Smooth muscle cell (in vitro differentiated cells): ENCODE data around the gene MRPS18A. TPM values are rescaled to one million over a fixed set of nuclear protein-coding genes. Genes with fewer than 3 reads are reported as not detected.

Source experiments
- DNase-seq: peaks from one replicate; lab custom pipeline; 2025; ENCODE audit not compliant: unreplicated experiment; lab: John Stamatoyannopoulos, UW
- H2AFZ ChIP-seq: fragments of 200-600 bp; sonication (generic); 2 replicates; pipeline ENCODE4 v1.6.0; 2016; ENCODE audit warnings: antibody characterized with exemption, low read depth, mild to moderate bottlenecking
- H3F3A ChIP-seq: fragments of 200-600 bp; sonication (generic); 2 replicates; pipeline ENCODE4 v1.6.0; 2017; ENCODE audit warnings: antibody characterized with exemption, low read depth
- H3K27ac ChIP-seq: fragments of 200-600 bp; sonication (generic); 2 replicates; pipeline ENCODE4 v1.5.1; 2016; ENCODE audit warnings: low read depth, mild to moderate bottlenecking
- H3K27me3 ChIP-seq: fragments of 200-600 bp; sonication (generic); 2 replicates; pipeline ENCODE4 v1.6.1; 2016; ENCODE audit warnings: low read depth, mild to moderate bottlenecking
- H3K36me3 ChIP-seq: fragments of 200-600 bp; sonication (generic); 2 replicates; pipeline ENCODE4 v1.5.1; 2016; ENCODE audit warnings: low read depth
- H3K4me1 ChIP-seq: fragments of 200-600 bp; sonication (generic); 2 replicates; pipeline ENCODE4 v1.5.1; 2016; ENCODE audit warnings: low read depth
- H3K4me2 ChIP-seq: fragments of 200-600 bp; sonication (generic); 2 replicates; pipeline ENCODE4 v1.6.0; 2016; ENCODE audit warnings: mild to moderate bottlenecking
- H3K4me3 ChIP-seq: fragments of 200-600 bp; sonication (generic); 2 replicates; pipeline ENCODE4 v1.5.1; 2016; ENCODE audit warnings: mild to moderate bottlenecking
- H3K79me2 ChIP-seq: fragments of 200-600 bp; sonication (generic); 2 replicates; pipeline ENCODE4 v1.6.0; 2016; ENCODE audit warnings: low read depth, mild to moderate bottlenecking
- H3K9ac ChIP-seq: fragments of 200-600 bp; sonication (generic); 2 replicates; pipeline ENCODE4 v1.6.0; 2016; ENCODE audit warnings: low read depth
- H3K9me3 ChIP-seq: fragments of 200-600 bp; sonication (generic); replicated peaks from 2 replicates; pipeline ENCODE4 v1.5.1; 2016; ENCODE audit warnings: low read depth
- H4K20me1 ChIP-seq: fragments of 200-600 bp; sonication (generic); 2 replicates; pipeline ENCODE4 v1.6.0; 2016; ENCODE audit warnings: low read depth
- CTCF ChIP-seq: fragments of 200-600 bp; sonication (generic); IDR thresholded peaks from 2 replicates; pipeline ENCODE4 v1.5.1; 2017; ENCODE audit warnings: borderline replicate concordance, mild to moderate bottlenecking, antibody characterized with exemption; ENCODE audit not compliant: insufficient read depth, poor library complexity, severe bottlenecking
- WGBS: methylation state at CpG from one replicate; pipeline ENCODE4 v1.1.7; 2016; ENCODE audit warnings: low lambda C conversion rate; 5-methylcytosine and 5-hydroxymethylcytosine counted together
- polyA plus RNA-seq: library from polyadenylated mRNA; unstranded; fragments of >200 nt; fragmentation: Nextera tagmentation; extraction: Ambion mirVana; gene quantifications from 2 replicates; pipeline ENCODE4 v1.2.1, GENCODE V29; 2016
- total RNA-seq: library from RNA; depleted of rRNA; stranded (reverse); fragments of >200 nt; gene quantifications from 2 replicates; pipeline ENCODE4 v1.2.3, GENCODE V29; 2014

Gene MRPS18A
- total and polyA plus RNA-seq, 2 experiments from 2014 or later, result 40.4 to 59.9 TPM

- Histone ChIP-seq H3K4me1 (no peaks in the 10 kb centered on the region), H3F3A (no peaks in the 10 kb centered on the region)
- no peak for TF ChIP-seq CTCF
Measured at GRCh38 chr6:43730634-43731033, 43.0 kb upstream of the MRPS18A start.

GRCh38 chr6:43729537-43729936, 41.9 kb upstream of the MRPS18A start:
- no peak for TF ChIP-seq CTCF
- H3F3A ChIP-seq, result no peaks in the 10 kb centered on the region
- no peaks in the 10 kb centered on the region for H3K27me3 ChIP-seq
- H3K4me1 ChIP-seq, result no peaks in the 10 kb centered on the region
- DNase-seq, result no peak
- WGBS, result 96% methylated on average over 6 of the region's 6 CpGs
- H4K20me1 ChIP-seq, result no peaks in the 10 kb centered on the region
- no peak overlapping the region for H3K4me3 ChIP-seq
- H3K79me2 ChIP-seq, result no peaks in the 10 kb centered on the region
- H3K9ac ChIP-seq, result no peak overlapping the region
- no peak overlapping the region for H3K4me2 ChIP-seq
- no peak overlapping the region for H3K27ac ChIP-seq
- no peaks in the 10 kb centered on the region for H3K36me3 ChIP-seq
- H2AFZ ChIP-seq, result no peak overlapping the region
- H3K9me3 ChIP-seq, result no peaks in the 10 kb centered on the region

More at GRCh38 chr6:43730634-43731033, 43.0 kb upstream of the MRPS18A start:
- Histone ChIP-seq H2AFZ (no peak overlapping the region), H4K20me1 (no peaks in the 10 kb centered on the region), H3K9ac (no peak overlapping the region), H3K4me3 (no peak overlapping the region), H3K79me2 (no peaks in the 10 kb centered on the region), H3K27me3 (no peaks in the 10 kb centered on the region), H3K9me3 (no peaks in the 10 kb centered on the region), H3K36me3 (no peaks in the 10 kb centered on the region), H3K4me2 (no peak overlapping the region), H3K27ac (no peak overlapping the region)
- no peak for DNase-seq

- no peaks in the 10 kb centered on the region for H3F3A ChIP-seq
- DNase-seq, result no peak
- H3K36me3 ChIP-seq, result no peaks in the 10 kb centered on the region
- no peak overlapping the region for H3K4me3 ChIP-seq
- H2AFZ ChIP-seq, result no peak overlapping the region
- H3K9ac ChIP-seq, result no peak overlapping the region
- no peak for TF ChIP-seq CTCF
- H3K9me3 ChIP-seq, result no peaks in the 10 kb centered on the region
- WGBS, result 76% methylated on average over 2 of the region's 2 CpGs
- H3K4me2 ChIP-seq, result no peak overlapping the region
- no peak overlapping the region for H3K27ac ChIP-seq
- H3K79me2 ChIP-seq, result no peaks in the 10 kb centered on the region
- H4K20me1 ChIP-seq, result no peaks in the 10 kb centered on the region
- no peaks in the 10 kb centered on the region for H3K27me3 ChIP-seq
- peaks cover 5% of the 10 kb centered on the region for H3K4me1 ChIP-seq
Measured at GRCh38 chr6:43728586-43728985, 41.0 kb upstream of the MRPS18A start.

- Histone ChIP-seq H4K20me1 (no peaks in the 10 kb centered on the region), H3K9me3 (no peaks in the 10 kb centered on the region), H3F3A (no peaks in the 10 kb centered on the region), H3K9ac (no peak overlapping the region), H3K27ac (no peak overlapping the region), H3K27me3 (no peaks in the 10 kb centered on the region), H2AFZ (no peak overlapping the region), H3K4me2 (no peak overlapping the region), H3K4me1 (peaks cover 5% of the 10 kb centered on the region), H3K4me3 (no peak overlapping the region), H3K79me2 (no peaks in the 10 kb centered on the region), H3K36me3 (no peaks in the 10 kb centered on the region)
- no peak for TF ChIP-seq CTCF
- no peak for DNase-seq
- 79% methylated on average over 3 of the region's 3 CpGs for WGBS
Measured at GRCh38 chr6:43727634-43728033, 40.0 kb upstream of the MRPS18A start.
